Parathyroid adenoma (tissue), 2 donors: ENCODE results near the gene FLT1.

Source experiments
- H2AFZ ChIP-seq: fragments of 300-600 bp; sonication (generic); one replicate; pipeline ENCODE4 v1.7.0; 2017; ENCODE audit warnings: antibody characterized with exemption, mild to moderate bottlenecking
- H3K27ac ChIP-seq: fragments of 300-600 bp; sonication (generic); one replicate; pipeline ENCODE4 v1.7.0; 2017
- H3K27me3 ChIP-seq: fragments of 300-600 bp; sonication (generic); one replicate; pipeline ENCODE4 v1.7.0; 2017; ENCODE audit warnings: low read length; ENCODE audit not compliant: control insufficient read depth, insufficient read depth
- H3K36me3 ChIP-seq: fragments of 300-600 bp; sonication (generic); one replicate; pipeline ENCODE4 v1.7.0; 2017; ENCODE audit warnings: low read length; ENCODE audit not compliant: control insufficient read depth, insufficient read depth
- H3K4me1 ChIP-seq: fragments of 300-600 bp; sonication (generic); one replicate; pipeline ENCODE4 v1.7.0; 2017; ENCODE audit warnings: control low read depth
- H3K4me2 ChIP-seq: fragments of 300-600 bp; sonication (generic); one replicate; pipeline ENCODE4 v1.7.0; 2017; ENCODE audit warnings: low read length
- H3K4me3 ChIP-seq: fragments of 300-600 bp; sonication (generic); one replicate; pipeline ENCODE4 v1.7.0; 2017; ENCODE audit warnings: low read depth, low read length
- H3K79me2 ChIP-seq: fragments of 300-600 bp; sonication (generic); one replicate; pipeline ENCODE4 v1.7.0; 2017; ENCODE audit warnings: control low read depth
- H3K9ac ChIP-seq: fragments of 300-600 bp; sonication (generic); one replicate; pipeline ENCODE4 v1.7.0; 2017; ENCODE audit warnings: mild to moderate bottlenecking
- H3K9me3 ChIP-seq: fragments of 300-600 bp; sonication (generic); one replicate; pipeline ENCODE4 v1.7.0; 2017; ENCODE audit warnings: low read length; ENCODE audit not compliant: control insufficient read depth
- CTCF ChIP-seq: fragments of 300-600 bp; sonication (generic); IDR thresholded peaks from one replicate; pipeline ENCODE4 v1.7.0; 2017; ENCODE audit warnings: antibody characterized with exemption, mild to moderate bottlenecking
- donor health status: primary hyperparathyroidism.

Gene FLT1

GRCh38 chr13:28470296-28470695 is 24.6 kb downstream of the FLT1 start:
- no peak overlapping the region for H3K4me3 ChIP-seq
- no peaks in the 10 kb centered on the region for H3K4me1 ChIP-seq
- H2AFZ ChIP-seq, result no peak overlapping the region
- no peak overlapping the region for H3K9ac ChIP-seq
- H3K4me2 ChIP-seq, result no peak overlapping the region
- H3K9me3 ChIP-seq, result no peaks in the 10 kb centered on the region
- H3K36me3 ChIP-seq, result no peaks in the 10 kb centered on the region
- H3K27me3 ChIP-seq, result no peaks in the 10 kb centered on the region
- TF ChIP-seq CTCF, result no peak
- no peaks in the 10 kb centered on the region for H3K79me2 ChIP-seq
- H3K27ac ChIP-seq, result no peak overlapping the region

- Histone ChIP-seq H3K9ac (no peak overlapping the region), H3K9me3 (no peaks in the 10 kb centered on the region), H2AFZ (no peak overlapping the region), H3K27ac (no peak overlapping the region), H3K4me1 (no peaks in the 10 kb centered on the region), H3K4me3 (no peak overlapping the region), H3K79me2 (no peaks in the 10 kb centered on the region), H3K36me3 (no peaks in the 10 kb centered on the region), H3K27me3 (no peaks in the 10 kb centered on the region), H3K4me2 (no peak overlapping the region)
- no peak for TF ChIP-seq CTCF
These were observed 25.6 kb downstream of the FLT1 start for GRCh38 chr13:28469316-28469715.

- no peak overlapping the region for H3K27ac ChIP-seq
These were observed 26.7 kb downstream of the FLT1 start for GRCh38 chr13:28468023-28468915.

GRCh38 chr13:28467034-28467433 is 27.9 kb downstream of the FLT1 start:
- H3K4me2 ChIP-seq, result no peak overlapping the region
- no peaks in the 10 kb centered on the region for H3K4me1 ChIP-seq
- H3K4me3 ChIP-seq, result no peak overlapping the region
- no peaks in the 10 kb centered on the region for H3K9me3 ChIP-seq
- H3K36me3 ChIP-seq, result no peaks in the 10 kb centered on the region
- no peak for TF ChIP-seq CTCF
- H3K27me3 ChIP-seq, result no peaks in the 10 kb centered on the region
- no peaks in the 10 kb centered on the region for H3K79me2 ChIP-seq
- no peak overlapping the region for H3K9ac ChIP-seq
- H3K27ac ChIP-seq, result no peak overlapping the region
- no peak overlapping the region for H2AFZ ChIP-seq

More at GRCh38 chr13:28468023-28468915, 26.7 kb downstream of the FLT1 start:
- H3K4me1 ChIP-seq, result no peaks in the 10 kb centered on the region
- H3K9ac ChIP-seq, result no peak overlapping the region
- H3K4me3 ChIP-seq, result no peak overlapping the region
- H3K27me3 ChIP-seq, result no peaks in the 10 kb centered on the region
- H3K9me3 ChIP-seq, result no peaks in the 10 kb centered on the region
- TF ChIP-seq CTCF, result no peak
- H3K36me3 ChIP-seq, result no peaks in the 10 kb centered on the region
- H2AFZ ChIP-seq, result no peak overlapping the region
- no peaks in the 10 kb centered on the region for H3K79me2 ChIP-seq
- no peak overlapping the region for H3K4me2 ChIP-seq

GRCh38 chr13:28466151-28466550 is 28.8 kb downstream of the FLT1 start:
- TF ChIP-seq CTCF, result no peak
- H3K27me3 ChIP-seq, result no peaks in the 10 kb centered on the region
- H3K36me3 ChIP-seq, result no peaks in the 10 kb centered on the region
- H3K79me2 ChIP-seq, result no peaks in the 10 kb centered on the region
- H3K4me3 ChIP-seq, result no peak overlapping the region
- H3K4me1 ChIP-seq, result no peaks in the 10 kb centered on the region
- no peak overlapping the region for H3K27ac ChIP-seq
- no peak overlapping the region for H3K9ac ChIP-seq
- H2AFZ ChIP-seq, result no peak overlapping the region
- H3K4me2 ChIP-seq, result no peak overlapping the region
- H3K9me3 ChIP-seq, result no peaks in the 10 kb centered on the region
